Suppressor macrophage treated with lipopolysaccharide for 1 hour (primary cell): ENCODE results near the gene LILRB3.
A peak's percentile ranks its signal among the peaks of the same experiment; 100 is the strongest.
"Not testable (repeated sequence)": the region's sequence is repeated elsewhere in the genome, so short reads cannot be mapped to it uniquely, and the experiment has no call there.

Source experiments
- DNase-seq, 3 donors: peaks; one replicate each; pipeline ENCODE4 v3.0.0-alpha.2; 2020 to 2022

LILRB3 gene

DNA sequence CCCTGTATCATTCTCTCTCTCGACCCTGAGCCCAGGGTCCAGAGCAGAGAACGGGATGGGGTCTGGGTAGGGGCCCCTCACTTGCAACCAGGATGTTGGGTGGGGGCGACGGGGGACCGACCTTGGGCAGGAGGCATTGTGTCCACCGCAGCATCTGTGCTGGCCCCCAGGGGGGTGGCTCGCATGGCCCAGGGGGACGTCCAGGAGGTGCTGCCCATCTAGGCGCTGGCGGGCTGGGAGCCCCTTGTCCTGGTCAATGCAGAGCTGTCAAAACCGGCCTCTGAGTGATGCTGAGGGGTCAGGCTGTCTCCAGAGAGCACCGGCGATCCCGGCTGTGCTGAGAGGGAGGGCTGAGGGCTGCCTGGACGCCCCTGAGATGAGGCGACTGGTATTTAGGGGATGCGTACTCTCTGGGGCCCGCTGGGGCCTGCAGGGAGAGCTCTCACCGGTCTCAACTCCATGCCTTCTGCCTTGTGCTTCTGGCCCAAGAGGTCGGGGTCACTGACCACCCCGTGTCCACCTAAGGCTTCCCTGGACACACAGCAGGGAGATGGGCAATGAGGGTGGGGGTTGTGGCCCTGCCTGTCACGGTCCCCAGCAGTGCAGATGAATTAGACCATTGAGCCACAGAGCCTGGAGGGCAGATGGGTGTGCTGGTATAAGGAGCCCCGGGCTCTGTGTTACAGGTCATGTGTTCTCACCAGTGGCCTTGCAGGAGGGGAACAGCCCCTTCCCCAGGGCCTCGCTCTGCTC is 13.6 kb downstream of the LILRB3 start:
- DNase-seq = no peak

GRCh38 chr19:54208784-54209057 is 14.1 kb downstream of the LILRB3 start:
- DNase-seq = no peak

DNA sequence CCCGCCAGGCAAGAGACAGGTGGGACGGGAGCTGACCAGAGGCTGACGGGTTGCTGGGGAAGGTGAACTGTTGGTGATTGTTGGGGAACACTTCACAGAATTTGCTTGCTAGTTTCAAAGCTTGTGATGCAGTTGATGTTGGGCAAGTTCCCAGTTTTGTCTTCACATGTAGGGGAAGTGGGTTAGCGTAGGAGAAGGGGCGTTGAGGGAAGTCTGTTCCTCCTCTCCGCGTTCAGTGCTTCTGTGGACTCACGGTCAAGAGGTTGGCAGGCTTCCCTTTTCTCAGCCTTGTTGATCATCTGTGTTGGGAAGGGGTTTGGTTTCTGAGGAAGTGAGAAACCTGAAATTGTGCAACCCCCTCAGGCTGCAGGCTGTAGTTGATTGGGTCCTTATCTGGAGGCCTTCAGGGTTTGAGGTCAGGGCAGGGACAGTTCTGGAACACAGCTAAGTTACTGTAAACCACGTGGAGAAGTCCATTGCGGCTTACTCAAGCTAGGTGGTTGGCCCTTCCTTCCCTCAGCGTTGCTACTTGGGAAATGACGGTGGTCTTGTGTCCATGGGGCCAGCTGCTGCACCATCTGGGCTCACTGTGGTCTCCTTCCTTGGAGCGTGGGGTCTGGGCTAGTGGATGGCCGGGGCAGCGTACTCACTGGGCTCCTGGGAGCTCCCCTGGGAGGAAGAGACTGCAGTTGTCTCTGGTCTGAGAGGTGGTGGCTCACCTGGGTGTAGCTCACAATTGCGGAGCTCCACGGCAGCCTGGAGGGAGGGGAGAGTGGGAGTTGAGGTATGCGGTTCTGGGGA is 14.6 kb downstream of the LILRB3 start:
- peak; percentile 96 to 100 (median 98) for DNase-seq

- peak; percentile 88 to 98 (median 91) for DNase-seq
Observed at GRCh38 chr19:54207676-54207982, 15.2 kb downstream of the LILRB3 start.

DNA sequence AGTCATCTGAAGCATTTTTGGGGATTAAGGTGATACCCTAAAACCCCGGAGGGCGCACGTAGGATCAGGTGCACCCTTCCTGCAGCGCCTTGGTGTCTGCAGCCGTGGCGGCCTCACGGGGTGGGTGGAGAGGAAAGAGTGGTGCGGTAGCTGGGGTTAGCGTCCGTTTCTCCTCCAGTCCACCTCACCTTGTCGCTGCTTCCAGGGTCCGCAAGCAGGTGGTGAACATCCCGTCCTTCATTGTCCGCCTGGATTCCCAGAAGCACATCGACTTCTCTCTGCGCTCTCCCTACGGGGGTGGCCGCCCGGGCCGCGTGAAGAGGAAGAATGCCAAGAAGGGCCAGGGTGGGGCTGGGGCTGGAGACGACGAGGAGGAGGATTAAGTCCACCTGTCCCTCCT is 15.6 kb downstream of the LILRB3 start:
- peak in 1 of 3 donors; percentile 48 for DNase-seq

DNA sequence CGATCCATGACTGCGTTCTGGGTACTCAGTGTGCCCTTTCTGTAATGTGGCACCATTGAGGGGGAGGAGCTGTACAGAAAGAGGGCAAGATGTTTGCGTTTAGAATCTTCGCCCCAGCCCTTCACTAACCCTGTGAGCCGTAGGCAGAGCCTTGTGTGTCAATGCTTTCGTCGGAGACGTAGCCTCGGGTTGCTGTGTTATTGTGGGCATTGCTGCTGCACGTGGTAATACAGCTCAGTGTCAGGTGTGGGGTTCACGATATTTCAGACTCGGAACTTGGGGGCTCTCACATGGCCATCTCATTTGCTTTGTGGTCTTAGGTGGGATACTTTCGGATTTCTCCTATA is 16.0 kb downstream of the LILRB3 start:
- DNase-seq = no peak

DNA sequence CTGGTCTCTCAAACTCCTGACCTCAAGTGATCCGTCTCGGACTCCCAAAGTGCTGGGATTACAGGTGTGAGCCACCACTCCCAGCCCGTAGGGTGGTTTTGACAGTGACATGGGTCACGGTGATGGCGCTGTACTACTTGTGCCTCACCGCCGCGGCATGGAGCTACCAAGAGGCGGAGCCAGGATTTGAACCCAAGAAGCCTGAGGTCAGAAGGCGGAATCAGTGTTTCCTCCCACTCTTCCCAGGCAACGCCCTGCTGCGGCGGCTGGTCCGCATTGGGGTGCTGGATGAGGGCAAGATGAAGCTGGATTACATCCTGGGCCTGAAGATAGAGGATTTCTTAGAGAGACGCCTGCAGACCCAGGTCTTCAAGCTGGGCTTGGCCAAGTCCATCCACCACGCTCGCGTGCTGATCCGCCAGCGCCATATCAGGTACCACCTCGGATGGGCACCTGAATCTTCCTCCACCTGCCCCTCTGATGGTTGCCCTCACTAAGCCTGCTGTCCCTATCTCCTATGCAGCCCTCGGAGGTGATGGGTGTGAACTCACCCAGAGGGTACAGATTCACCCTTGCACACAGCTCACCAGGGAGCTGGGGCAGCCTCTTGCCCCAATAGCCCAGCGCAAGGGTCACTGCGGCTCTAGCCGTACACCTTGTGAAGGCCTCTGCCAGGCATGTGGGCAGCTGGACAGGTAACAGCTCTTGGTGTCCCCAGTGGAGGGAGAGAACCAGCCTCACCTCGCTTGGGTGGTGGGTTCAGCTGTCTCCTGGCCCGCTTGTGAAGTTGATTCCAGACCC is 16.6 kb downstream of the LILRB3 start:
- DNase-seq = peak in 2 of 3 donors; percentile 36 to 43

DNA sequence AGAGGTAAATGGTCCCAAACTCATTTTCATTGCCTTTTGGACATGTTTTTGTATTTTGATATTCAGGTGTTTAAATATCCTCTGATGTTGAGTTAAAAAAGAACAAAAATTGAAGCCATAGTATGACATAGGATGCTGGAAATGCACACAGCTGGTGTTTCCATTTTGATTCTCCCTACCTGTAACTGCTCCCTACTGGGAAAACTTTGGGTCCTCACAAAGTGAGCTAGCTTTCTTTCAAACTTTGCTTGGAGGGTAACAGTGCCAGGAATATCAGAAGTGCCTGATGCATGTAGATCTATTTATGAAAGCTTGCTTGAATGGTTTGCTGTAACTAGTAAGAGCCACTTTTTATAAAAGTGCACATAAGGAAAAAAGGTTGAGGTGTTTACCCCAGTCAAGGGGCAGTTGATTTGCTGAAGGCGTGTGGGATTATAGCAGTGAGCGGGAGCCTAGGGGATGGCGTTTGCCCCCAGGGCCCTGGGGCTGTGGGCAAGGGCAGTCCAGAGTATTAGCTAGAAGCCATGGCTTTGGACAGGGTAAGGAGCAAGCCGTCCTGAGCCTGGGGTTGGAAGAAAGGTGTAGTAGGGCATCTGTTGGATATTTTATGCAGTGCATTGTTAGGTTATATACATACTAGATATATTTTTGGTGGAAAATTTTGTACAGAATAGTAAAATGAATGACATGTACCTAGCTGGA is 17.9 kb downstream of the LILRB3 start:
- no peak for DNase-seq

- no peak for DNase-seq
Observed at GRCh38 chr19:54203151-54203611, 19.6 kb downstream of the LILRB3 start.

GRCh38 chr19:54201980-54202379 is 20.8 kb downstream of the LILRB3 start:
- DNase-seq = no peak

GRCh38 chr19:54201172-54201701 is 21.6 kb downstream of the LILRB3 start:
- no peak for DNase-seq

DNA sequence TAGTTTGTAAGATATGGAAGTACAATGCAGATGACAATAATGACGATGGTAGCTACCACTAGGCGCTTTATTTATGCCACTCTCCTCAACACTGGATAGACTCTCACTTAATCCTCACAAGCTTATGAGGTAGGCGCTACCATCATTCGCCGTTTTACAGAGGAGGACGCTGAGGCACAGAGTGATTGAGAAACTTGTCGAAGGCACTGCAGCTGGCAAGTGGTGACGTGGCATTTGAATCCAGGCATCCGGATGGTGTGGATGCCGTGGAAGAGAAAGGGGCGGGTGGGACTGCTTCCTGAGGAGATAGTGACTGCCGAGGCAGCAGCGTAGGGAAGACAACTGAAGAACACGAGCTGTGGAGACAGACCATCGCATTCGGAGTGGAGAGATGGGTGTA is 23.4 kb downstream of the LILRB3 start:
- no peak for DNase-seq

DNA sequence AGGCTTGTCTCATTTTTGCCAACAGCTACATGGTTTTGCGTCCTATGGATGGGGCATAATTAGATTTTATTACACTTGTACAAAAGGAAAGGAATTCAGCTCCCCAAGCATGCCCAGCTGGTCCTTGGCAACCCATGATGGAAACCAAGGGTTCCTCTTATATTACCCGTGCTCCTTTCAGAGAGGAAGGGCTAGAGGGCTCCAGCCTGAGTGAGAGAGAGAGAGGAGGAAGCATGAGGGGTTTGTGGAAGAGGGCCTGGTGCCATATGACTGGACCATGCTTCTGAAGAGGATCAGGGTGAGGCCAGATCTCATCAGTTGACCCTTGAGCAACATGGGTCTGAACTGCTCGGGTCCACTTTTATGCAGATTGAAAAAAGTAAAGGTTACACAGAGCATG is 25.7 kb downstream of the LILRB3 start:
- peak in 1 of 3 donors; percentile 28 for DNase-seq

GRCh38 chr19:54196536-54196935 is 26.3 kb downstream of the LILRB3 start:
- DNase-seq = peak; percentile 32 to 84 (median 50)

DNA sequence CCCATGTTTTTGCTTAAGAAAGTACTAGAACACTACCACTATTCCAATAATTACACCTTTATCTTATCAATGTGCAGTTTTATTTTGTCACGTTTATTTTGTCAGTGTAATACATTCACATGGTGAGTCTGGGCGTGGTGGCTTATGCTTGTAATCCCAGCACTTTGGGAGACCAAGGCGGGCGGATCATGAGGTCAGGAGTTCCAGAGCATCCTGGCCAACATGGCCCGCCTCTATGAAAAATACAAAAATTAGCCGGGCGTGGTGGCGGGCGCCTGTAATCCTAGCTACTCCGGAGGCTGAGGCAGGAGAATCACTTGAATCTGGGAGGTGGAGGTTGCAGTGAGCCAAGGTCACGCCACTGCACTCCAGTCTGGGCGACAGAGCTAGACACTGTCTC is 28.3 kb downstream of the LILRB3 start:
- not testable (repeated sequence) for DNase-seq

DNA sequence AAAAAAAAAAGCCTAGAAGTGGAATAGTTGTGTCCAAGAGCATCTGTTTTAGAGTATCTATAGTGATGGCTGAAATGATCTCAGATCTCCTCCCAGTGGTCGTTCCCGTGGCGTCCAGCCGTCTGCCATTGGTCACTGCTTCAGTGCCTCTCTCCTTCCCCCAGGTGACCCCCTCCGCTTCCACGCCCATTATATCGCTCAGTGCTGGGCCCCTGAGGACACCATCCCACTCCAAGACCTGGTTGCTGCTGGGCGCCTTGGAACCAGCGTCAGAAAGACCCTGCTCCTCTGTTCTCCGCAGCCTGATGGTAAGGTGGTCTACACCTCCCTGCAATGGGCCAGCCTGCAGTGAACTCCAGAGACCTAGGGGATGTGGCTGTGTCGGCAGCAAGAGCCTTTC is 29.8 kb downstream of the LILRB3 start:
- DNase-seq = no peak

- peak in 2 of 3 donors; percentile 21 to 35 for DNase-seq
Observed at GRCh38 chr19:54191811-54192453, 30.9 kb downstream of the LILRB3 start.

GRCh38 chr19:54191011-54191810 is 31.6 kb downstream of the LILRB3 start, which contains the start of gene TSEN34:
Gene TSEN34 (plus strand): TSS chr19:54191308. CDS start chr19:54191365, 57 bp downstream.
- peak; percentile 90 to 97 (median 92) for DNase-seq

- DNase-seq = peak; percentile 100
Observed at GRCh38 chr19:54190503-54191010, 32.2 kb downstream of the LILRB3 start.

GRCh38 chr19:54189735-54190502 is 32.9 kb downstream of the LILRB3 start:
- peak; percentile 100 for DNase-seq
